Activated effector memory CD4-positive, alpha-beta T cell treated with anti-CD3 and anti-CD28 coated beads, Interleukin-2, amount 50 U/mL, for 16 hours (primary cell): ENCODE results near the gene ADAM23.

Source experiments
- DNase-seq: peaks from one replicate; pipeline ENCODE4 v3.0.0-alpha.2; 2020

The ADAM23 gene

DNA sequence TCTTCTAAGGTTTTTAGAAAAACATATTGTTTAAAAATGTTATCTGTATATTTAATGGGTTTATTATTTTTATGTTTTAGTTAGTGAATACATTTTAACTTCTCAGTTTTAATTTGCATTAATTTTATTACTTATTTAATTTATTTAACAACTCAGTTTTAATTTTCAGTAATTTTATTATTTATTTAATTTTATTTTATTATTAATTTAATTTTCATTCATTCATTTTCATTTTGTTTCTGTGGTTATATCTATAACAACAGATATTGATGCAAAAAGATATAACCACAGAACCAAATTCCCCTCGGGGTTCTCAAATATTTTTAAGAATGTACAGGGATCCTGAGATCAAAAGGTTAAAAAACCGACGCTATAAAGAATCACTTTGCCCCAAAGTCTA lies 221.9 kb downstream of the ADAM23 start:
- no peak for DNase-seq
